HG02981 (cell line): ENCODE results near the gene SFR1.

Experiments
- ATAC-seq: cut with Tn5 transposase; IDR thresholded peaks from one replicate; pipeline ENCODE4 v1.9.1; 2021; ENCODE audit warnings: mild to moderate bottlenecking, moderate library complexity; ENCODE audit not compliant: unreplicated experiment

The SFR1 gene, protein sequence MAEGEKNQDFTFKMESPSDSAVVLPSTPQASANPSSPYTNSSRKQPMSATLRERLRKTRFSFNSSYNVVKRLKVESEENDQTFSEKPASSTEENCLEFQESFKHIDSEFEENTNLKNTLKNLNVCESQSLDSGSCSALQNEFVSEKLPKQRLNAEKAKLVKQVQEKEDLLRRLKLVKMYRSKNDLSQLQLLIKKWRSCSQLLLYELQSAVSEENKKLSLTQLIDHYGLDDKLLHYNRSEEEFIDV

DNA sequence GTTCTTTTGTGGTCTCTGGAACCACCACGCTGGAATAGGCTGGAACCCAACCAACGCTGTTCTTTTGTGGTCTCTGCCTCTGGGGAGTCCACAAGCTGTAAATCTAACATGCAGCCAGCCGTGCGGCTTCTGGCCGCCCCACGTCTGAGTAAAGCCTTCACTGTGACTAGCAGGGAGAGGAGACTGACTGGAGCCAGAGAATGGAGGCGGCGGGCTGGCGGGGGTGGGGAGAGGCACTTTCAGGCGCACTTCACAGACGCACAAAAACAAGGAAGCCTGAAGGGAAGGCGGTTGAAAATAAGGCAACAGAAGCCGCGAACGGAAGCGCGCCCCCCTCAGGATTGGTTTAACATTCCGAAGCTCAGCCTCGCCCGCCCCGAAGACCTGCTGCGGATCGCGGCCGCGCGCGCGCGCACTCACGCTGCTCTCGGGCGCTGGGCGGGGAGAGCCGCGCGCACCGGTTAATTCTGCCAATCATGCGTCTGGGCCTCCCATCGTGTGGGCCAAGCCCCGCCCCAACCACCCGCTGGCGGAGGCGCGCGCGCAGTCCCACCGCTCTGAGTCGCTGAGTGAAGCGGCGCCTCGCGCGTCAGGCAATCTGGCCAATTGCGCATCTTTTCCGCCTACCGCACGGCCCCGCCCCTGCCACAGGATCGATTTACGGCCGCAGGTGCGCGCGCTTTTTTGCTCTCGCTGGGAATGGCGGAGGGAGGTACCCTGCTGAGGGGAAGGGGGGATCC lies at the start of gene SFR1:
TSS of gene SFR1 (plus strand) at position 687 of the 740 bp plus-strand sequence. CDS start at position 700, 13 bp downstream.
- peak; percentile 86 for ATAC-seq

DNA sequence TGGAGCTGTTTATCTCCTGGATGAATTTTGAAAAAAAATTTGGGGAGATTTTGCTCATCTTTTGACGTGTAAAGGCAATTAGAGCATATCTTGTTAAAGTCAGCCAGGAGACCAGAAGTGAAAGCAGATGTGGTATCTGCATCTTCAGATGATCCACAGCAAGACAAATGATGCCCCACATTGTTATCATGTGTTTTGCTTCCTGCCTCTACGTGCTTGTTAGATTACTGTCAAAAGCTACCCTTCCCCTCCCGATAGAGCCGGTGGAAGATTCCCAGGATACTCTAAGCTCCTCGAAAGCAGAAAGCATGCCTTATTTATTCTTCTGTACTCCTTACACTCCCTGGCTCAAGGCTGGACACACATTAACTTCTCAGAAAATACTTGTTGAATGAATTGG lies 49.2 kb upstream of the SFR1 start:
- no peak for ATAC-seq

DNA sequence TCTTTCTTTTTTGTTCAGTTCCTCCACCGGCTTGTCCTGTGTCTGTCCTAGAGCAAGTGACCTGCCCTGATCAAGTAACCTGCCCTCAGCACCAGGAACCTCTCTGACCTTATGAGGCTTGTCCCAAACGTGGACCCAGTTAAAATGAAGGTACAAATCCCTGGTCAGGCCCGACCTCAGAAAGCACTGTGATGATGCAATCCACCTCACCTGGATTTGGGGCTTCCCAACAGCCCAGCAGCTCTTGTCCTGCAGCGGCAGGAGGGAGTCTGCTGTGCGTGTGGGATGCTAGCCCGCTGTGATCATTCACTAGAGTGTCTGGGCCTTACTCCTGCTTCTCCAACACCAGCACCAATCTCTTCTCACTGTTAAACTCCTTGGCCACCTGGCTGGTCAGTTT lies 47.5 kb upstream of the SFR1 start:
- no peak for ATAC-seq

GRCh38 chr10:104076743-104077160 lies 45.2 kb upstream of the SFR1 start:
- no peak for ATAC-seq

DNA sequence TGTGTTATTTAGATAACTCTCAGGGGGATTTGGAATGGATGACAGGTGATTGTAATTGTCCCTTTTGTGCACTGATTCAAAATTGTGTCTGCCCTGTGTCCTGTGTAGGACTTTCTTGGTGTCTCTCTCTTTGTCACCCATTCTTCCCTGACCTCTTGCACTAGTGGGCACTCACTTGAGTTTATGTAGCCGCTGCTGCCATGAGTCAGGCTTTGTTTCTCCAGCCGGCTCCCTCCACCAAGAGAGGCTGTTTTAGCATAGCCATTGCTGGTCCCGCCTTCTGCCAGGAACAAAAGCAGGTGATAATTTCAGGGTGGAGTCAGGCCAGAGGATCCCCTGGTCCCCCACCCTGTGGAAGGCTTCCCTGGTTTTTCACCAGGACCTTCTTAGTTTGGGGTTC lies 44.7 kb upstream of the SFR1 start:
- no peak for ATAC-seq

GRCh38 chr10:104077663-104078151 lies 44.3 kb upstream of the SFR1 start:
- no peak for ATAC-seq

- ATAC-seq: no peak
Observed at GRCh38 chr10:104080762-104081161, 41.2 kb upstream of the SFR1 start.

DNA sequence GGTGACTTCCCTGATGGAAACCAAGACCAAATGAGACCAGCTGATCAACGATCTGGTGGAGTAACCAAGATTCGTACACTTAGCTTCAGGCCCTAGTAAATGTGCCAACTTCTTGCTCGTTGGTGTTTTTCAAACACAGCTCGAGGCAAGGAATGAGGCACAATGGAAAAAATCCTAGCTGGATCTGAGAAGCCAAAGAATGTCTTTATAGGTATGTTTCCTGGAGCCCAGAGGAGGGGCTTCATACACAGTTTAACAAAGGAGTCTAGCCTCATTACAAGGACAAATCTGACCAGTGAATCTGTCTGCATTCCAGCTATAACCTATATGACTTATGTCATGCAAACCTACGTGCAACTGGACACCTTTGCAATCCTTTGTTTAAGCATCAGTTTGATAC lies 40.0 kb upstream of the SFR1 start:
- no peak for ATAC-seq

DNA sequence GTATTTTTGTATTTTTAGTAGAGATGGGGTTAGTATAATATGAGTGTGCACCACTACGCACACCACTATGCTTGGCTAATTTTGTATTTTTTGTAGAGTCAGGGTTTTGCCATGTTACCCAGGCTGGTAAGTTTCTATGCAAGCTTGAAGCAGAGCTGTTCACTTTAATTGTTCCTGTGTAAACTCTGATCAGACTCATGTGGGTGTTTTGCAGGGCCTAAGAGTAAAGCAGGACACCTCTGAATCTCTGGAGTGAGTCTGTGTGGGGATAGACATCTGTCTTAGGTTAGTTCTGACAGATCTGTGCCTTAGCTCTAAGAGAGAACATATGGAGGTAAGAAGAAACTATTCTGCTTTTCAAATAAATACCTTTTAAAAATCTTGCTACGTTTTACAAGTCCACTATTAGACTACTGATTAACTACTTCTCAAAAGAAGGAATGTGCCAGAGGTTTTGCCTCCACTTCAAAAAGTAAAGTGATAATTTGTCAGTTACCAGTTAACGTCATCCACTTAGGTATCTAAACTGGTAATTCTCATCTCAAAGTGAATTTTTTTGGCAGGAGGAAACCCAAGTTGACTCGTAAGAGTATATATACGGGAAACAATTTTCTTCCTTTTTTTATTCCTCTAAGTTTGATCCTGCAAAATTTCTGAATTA lies 37.4 kb upstream of the SFR1 start:
- ATAC-seq: no peak

DNA sequence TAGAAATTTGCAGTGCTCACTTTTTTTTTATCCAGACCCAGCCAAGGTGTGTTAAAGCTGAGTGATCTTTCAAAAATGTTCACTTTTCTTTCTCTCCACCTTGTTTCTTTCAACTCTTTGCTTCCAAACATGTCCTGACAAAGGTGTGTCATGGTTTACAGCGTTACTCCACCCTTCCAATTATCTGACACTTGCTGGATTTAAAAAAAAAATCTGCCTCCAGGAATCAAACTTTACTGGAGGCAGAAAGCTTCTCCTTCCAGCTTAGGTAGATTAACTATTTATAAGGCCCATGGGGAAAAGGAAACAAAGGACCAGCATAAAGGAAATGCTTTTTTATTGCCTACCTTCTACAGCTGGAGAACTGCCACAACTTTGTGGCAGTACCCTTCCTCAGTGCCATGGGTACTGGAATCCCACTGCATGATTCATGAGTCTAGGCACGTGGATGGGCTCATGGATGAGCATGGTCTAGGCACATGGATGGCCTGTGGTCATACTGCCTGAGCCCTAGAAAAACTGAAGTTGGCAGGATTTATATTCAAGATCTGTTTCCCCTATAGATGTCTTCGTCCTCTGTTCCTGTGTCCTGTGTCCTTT lies 36.1 kb upstream of the SFR1 start, which contains the start of gene COL17A1:
TSS of gene COL17A1 (minus strand) at position 80 of the 600 bp plus-strand sequence. CDS start 5,207 bp downstream, outside the sequence.
- ATAC-seq: no peak

GRCh38 chr10:104088239-104088638 lies 33.7 kb upstream of the SFR1 start:
- no peak for ATAC-seq

DNA sequence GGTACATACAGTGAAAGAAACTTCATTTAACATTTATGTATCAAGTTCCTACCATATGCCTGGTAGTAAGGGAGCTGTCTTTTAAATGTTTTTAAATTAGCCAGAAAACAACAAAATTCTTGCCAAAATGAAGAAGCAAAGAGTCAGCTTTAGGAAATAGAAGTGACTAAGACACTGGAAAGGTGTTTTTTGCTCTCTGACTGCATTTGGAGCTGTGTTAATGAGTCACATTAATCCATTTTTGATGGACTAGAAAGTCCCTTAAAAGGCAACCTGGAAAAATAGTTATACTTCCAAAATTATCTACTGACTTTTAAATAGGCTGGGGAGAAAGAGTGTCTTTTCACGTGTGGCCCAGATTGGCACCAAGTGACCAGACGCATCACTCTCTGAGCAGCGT lies 32.4 kb upstream of the SFR1 start:
- no peak for ATAC-seq

DNA sequence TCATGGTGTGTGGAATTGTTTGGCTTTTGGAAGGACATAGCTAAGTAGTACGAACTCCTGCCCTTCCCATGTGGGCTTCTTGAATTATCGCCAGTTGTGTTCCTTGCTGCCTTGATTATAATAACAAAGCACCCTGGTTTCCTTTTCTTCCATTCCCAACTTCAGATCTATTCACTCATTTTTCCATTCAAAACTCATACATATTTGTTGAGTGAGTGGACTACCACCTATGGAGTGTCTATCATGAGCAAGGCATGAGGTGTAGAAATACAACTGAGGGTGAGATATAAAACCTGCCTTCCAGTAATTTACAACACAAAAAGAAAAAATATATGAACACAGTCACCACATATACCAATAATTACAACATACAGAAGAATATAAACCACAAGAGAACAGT lies 31.4 kb upstream of the SFR1 start:
- no peak for ATAC-seq

DNA sequence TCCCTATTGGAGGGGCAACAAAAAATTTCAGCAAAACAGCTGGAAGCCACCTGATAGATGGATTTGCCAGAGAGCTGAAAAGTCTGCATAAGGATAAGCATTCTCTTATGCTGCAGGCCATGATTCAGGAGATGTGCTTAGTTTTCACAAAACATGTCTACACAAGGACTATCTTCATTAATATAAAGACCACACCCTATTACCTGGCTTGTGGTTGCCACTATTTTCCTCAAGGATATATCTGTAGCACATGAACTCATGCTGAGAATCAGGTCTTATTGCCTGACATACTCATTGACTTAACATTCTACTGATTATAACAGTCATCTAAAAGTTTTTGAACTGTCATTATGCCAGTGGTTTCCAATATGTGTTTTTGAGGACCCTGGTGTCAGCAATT lies 29.2 kb upstream of the SFR1 start:
- ATAC-seq: no peak

DNA sequence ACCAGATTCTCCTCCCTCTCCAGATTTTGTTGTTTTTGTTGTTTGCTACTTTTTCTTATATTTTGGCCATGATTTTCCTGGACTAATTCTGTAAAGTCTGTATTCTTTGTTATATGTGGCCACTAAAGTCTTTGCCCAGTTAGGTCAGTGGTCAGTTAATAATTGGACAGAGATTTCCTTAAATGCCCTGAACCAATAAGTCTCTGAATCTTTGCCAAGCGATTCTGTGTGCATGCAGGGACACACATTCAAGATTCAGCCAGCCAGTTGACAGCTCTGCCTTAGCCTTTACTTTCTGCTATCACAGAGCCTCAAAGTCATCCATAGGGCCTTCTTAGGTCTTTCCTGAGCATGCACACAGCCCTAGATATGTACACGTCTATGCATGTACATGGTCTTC lies 25.3 kb upstream of the SFR1 start:
- no peak for ATAC-seq

GRCh38 chr10:104098358-104098925 lies 23.5 kb upstream of the SFR1 start:
- no peak for ATAC-seq

GRCh38 chr10:104099269-104099668 lies 22.7 kb upstream of the SFR1 start:
- no peak for ATAC-seq

DNA sequence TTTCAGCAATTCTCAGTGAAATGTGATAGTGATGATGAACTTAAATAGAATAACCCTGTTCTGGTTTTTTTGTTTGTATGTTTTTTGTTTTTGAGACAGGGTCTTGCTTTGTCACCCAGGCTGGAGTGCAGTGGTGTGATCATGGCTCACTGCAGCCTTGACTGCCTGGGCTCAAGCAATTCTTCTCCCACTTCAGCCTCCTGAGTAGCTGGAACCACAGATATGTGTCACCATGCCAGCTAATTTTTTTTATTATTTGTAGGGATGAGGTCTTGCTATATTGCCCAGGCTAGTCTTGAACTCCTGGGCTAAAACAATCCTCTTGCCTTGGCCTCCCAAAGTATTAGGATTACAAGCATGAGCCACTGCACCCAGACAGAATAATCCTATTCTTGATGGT lies 22.0 kb upstream of the SFR1 start:
- ATAC-seq: no peak

DNA sequence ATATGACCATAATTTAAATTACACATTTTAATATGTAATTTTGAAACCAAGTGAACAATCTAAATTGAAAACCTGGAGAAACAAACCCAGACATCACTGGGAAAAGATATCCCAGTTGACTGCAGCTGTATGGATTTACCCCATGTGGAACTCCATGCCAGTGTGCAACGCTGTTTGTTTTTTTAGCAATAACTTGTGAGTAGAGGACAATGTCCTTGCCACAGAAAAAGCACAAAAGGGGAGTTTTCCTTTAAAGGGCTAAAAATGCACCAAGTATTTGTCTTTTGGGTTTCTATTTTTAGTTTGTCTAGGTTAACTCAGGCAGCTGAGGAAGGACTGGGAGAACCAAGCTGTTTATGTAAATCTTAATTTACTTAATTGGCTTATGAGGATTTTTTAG lies 21.2 kb upstream of the SFR1 start:
- no peak for ATAC-seq

DNA sequence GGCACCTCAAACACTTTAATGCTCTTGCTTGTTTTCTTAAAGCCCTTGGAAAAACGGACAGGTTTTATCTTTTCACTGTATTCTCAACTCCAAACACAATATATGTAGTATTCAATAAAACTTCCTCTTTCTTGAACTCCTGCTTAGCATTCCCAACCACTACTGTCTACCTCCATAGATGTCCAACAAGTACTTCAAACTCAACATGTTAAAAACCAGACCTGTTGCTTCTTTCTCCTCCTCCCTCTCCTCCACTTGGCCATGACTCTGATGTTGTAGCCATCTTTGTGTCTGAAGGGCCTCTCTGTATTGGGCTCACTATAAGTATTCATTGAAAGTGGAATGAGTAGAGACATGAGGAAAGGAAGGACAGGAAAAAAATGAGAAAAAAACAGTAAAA lies 20.1 kb upstream of the SFR1 start:
- no peak for ATAC-seq

- ATAC-seq: no peak
Observed at GRCh38 chr10:104103956-104104355, 18.0 kb upstream of the SFR1 start.
